ENCODE data around the gene NFX1. TPM values are rescaled to one million over a fixed set of nuclear protein-coding genes. Genes with fewer than 3 reads are reported as not detected.

The NFX1 gene
- polyA plus RNA-seq, 3 donors = 4.3 to 26.3 (median 8.1) TPM

- Mint-ChIP-seq H3K27ac (peak overlapping the region in 2 of 7 donors; percentile 10 to 44), H3K36me3 (peaks cover 56 to 60% of the 10 kb centered on the region in 2 donors), H3K27me3 (ENCODE audit: low read depth in 3 of 3) (no peaks in the 10 kb centered on the region), H3K4me1 (peaks cover 31% of the 10 kb centered on the region), H3K4me3 (no peak overlapping the region), H3K9me3 (no peaks in the 10 kb centered on the region)
- Histone ChIP-seq H3K36me3 (replicated peaks in 1 of 2; ENCODE audit: control insufficient read depth in 1 of 2, insufficient read depth in 2 of 2, low read length in 2 of 2) (peaks cover 60 to 94% of the 10 kb centered on the region in 2 donors), H3K9me3 (replicated peaks in 1 of 2; ENCODE audit: control insufficient read depth in 1 of 2, insufficient read depth in 1 of 2, low read length in 2 of 2) (no peaks in the 10 kb centered on the region), H3K4me1 (ENCODE audit: control insufficient read depth in 1 of 2, insufficient read depth in 2 of 2, low read length in 2 of 2) (peaks cover 19 to 20% of the 10 kb centered on the region in 2 donors), H3K9ac (ENCODE audit: insufficient read depth, low read length, poor library complexity, severe bottlenecking) (no peak overlapping the region), H2AFZ (ENCODE audit: insufficient read depth, low read depth, low read length, poor library complexity, severe bottlenecking) (no peak overlapping the region), H3K4me2 (replicated peaks; ENCODE audit: extremely low read depth, low read length, poor library complexity, severe bottlenecking) (no peak overlapping the region), H3K27me3 (ENCODE audit: control insufficient read depth in 2 of 2, insufficient read depth in 2 of 2, low read length in 2 of 2) (no peaks in the 10 kb centered on the region), H3K4me3 (replicated peaks in 1 of 3; ENCODE audit: low read depth in 2 of 3, low read length in 3 of 3) (no peak overlapping the region), H4K20me1 (ENCODE audit: insufficient read depth, low read length) (peaks cover 14% of the 10 kb centered on the region), H3K27ac (ENCODE audit: low read depth in 1 of 2, low read length in 2 of 2) (peak overlapping the region in 1 of 2 donors; percentile 50), H3K79me2 (ENCODE audit: insufficient read depth, low read length) (peaks cover 57% of the 10 kb centered on the region)
- no peak for TF ChIP-seq CTCF (IDR thresholded peaks at IDR 0.05)
- WGBS (ENCODE audit: insufficient coverage) = no CpG with 5 or more reads among the region's 2 CpGs
- no peak for DNase-seq
- intact Hi-C loops (cut with micrococcal nuclease) = no loop called here
These were observed 10.2 kb downstream of the NFX1 start for GRCh38 chr9:33300546-33300945.

- no peaks in the 10 kb centered on the region for H3K9me3 ChIP-seq (replicated peaks in 1 of 2; ENCODE audit: control insufficient read depth in 1 of 2, insufficient read depth in 1 of 2, low read length in 2 of 2)
- whole genome bisulfite sequencing (ENCODE audit: insufficient coverage) = no CpG with 5 or more reads among the region's 1 CpG
- no peak overlapping the region for H3K27ac ChIP-seq (ENCODE audit: low read depth in 1 of 2, low read length in 2 of 2)
- no peak overlapping the region for H3K9ac ChIP-seq (ENCODE audit: insufficient read depth, low read length, poor library complexity, severe bottlenecking)
- no peak overlapping the region for H2AFZ ChIP-seq (ENCODE audit: insufficient read depth, low read depth, low read length, poor library complexity, severe bottlenecking)
- peaks cover 9% of the 10 kb centered on the region for H4K20me1 ChIP-seq (ENCODE audit: insufficient read depth, low read length)
- DNase-seq = no peak
- TF ChIP-seq CTCF (IDR thresholded peaks at IDR 0.05) = no peak
- H3K79me2 ChIP-seq (ENCODE audit: insufficient read depth, low read length) = peaks cover 23% of the 10 kb centered on the region
- Mint-ChIP-seq H3K9me3 (no peaks in the 10 kb centered on the region), H3K36me3 (peaks cover 29 to 58% of the 10 kb centered on the region in 2 donors), H3K27ac (no peak overlapping the region), H3K4me3 (no peak overlapping the region), H3K27me3 (ENCODE audit: low read depth in 3 of 3) (no peaks in the 10 kb centered on the region), H3K4me1 (no peaks in the 10 kb centered on the region)
- no peak overlapping the region for H3K4me3 ChIP-seq (replicated peaks in 1 of 3; ENCODE audit: low read depth in 2 of 3, low read length in 3 of 3)
- no peaks in the 10 kb centered on the region for H3K27me3 ChIP-seq (ENCODE audit: control insufficient read depth in 2 of 2, insufficient read depth in 2 of 2, low read length in 2 of 2)
- no peak overlapping the region for H3K4me2 ChIP-seq (replicated peaks; ENCODE audit: extremely low read depth, low read length, poor library complexity, severe bottlenecking)
- intact Hi-C loops (cut with micrococcal nuclease) = no loop called here
- no peaks in the 10 kb centered on the region for H3K4me1 ChIP-seq (ENCODE audit: control insufficient read depth in 1 of 2, insufficient read depth in 2 of 2, low read length in 2 of 2)
- H3K36me3 ChIP-seq (replicated peaks in 1 of 2; ENCODE audit: control insufficient read depth in 1 of 2, insufficient read depth in 2 of 2, low read length in 2 of 2) = peaks cover 91 to 100% of the 10 kb centered on the region in 2 donors
These were observed 14.0 kb downstream of the NFX1 start for GRCh38 chr9:33304362-33304761.

Data from CD14-positive monocyte (primary cell).